IMR-90 (cell line): ENCODE results near the gene TBC1D10B.

Experiments
- BHLHE40 ChIP-seq: fragments of 150-350 bp; IDR thresholded peaks from 2 replicates; pipeline ENCODE4 v1.6.1; 2016; ENCODE audit warnings: mild to moderate bottlenecking, low read depth, low read length
- CEBPB ChIP-seq: IDR thresholded peaks from 2 replicates; pipeline ENCODE4 v1.6.1; 2012; ENCODE audit warnings: low read depth, low read length, improper control_type of control experiment
- CTCF ChIP-seq: conservative IDR thresholded peaks from 2 replicates; pipeline ENCODE4 v1.5.1; 2012; ENCODE audit warnings: mild to moderate bottlenecking, low read depth, low read length, improper control_type of control experiment
- ELK1 ChIP-seq: fragments of 150-350 bp; IDR thresholded peaks from 2 replicates; pipeline ENCODE4 v1.6.1; 2016; ENCODE audit warnings: low read depth, mild to moderate bottlenecking, low read length, moderate library complexity, borderline replicate concordance
- MAZ ChIP-seq: IDR thresholded peaks from 2 replicates; pipeline ENCODE4 v1.6.1; 2012; ENCODE audit warnings: low read depth, mild to moderate bottlenecking, low read length, improper control_type of control experiment, moderate library complexity, borderline replicate concordance
- MXI1 ChIP-seq: IDR thresholded peaks from 2 replicates; pipeline ENCODE4 v1.6.1; 2012; ENCODE audit warnings: low read depth, mild to moderate bottlenecking, low read length, moderate library complexity, borderline replicate concordance
- POLR2A ChIP-seq: IDR thresholded peaks from 2 replicates; pipeline ENCODE4 v1.6.1; 2012; ENCODE audit warnings: mild to moderate bottlenecking, low read depth, low read length

GRCh38 chr16:30407804-30408534, 37.7 kb upstream of the TBC1D10B start:
- TF ChIP-seq CTCF (no peak), POLR2A (no peak), CEBPB (no peak), MAZ (no peak), ELK1 (no peak), BHLHE40 (no peak), MXI1 (no peak)
